Psoas muscle (tissue), 8 donors: ENCODE measurements around the gene TMEM250. TPM values are rescaled to one million over a fixed set of nuclear protein-coding genes. Genes with fewer than 3 reads are reported as not detected.
A peak's percentile ranks its signal among the peaks of the same experiment; 100 is the strongest.

Experiments used
- ATAC-seq, 4 donors: fragments of 200-7000 bp; cut with Tn5 transposase; one replicate each; pipeline ENCODE4 v1.9.1; 2020; ENCODE audit warnings: moderate library complexity in 3 of 4, mild to moderate bottlenecking in 2 of 4
- DNase-seq, 2 donors: peaks; one replicate each; pipeline ENCODE4 v3.0.0-alpha.2; 2020
- H3K27ac ChIP-seq: fragments of 200-600 bp; one replicate; pipeline ENCODE4 v1.8.0; 2022
- H3K27me3 ChIP-seq, 3 donors: fragments of 200-600 bp in 1 of 3; one replicate each; pipeline versions ENCODE4 v1.6.1 to v1.8.0; 2013 to 2022; ENCODE audit warnings: low read length in 2 of 3, mild to moderate bottlenecking in 2 of 3, moderate library complexity in 1 of 3; ENCODE audit not compliant: insufficient read depth in 3 of 3
- H3K36me3 ChIP-seq, 2 donors: fragments of 200-600 bp in 1 of 2; one replicate each; pipeline versions ENCODE4 v1.6.1 to v1.8.0; 2013 to 2022; ENCODE audit warnings: low read depth in 1 of 2, mild to moderate bottlenecking in 1 of 2, moderate library complexity in 1 of 2; ENCODE audit not compliant: insufficient read depth in 1 of 2
- H3K4me1 ChIP-seq: fragments of 200-600 bp; one replicate; pipeline ENCODE4 v1.8.0; 2022
- H3K4me3 ChIP-seq: fragments of 200-600 bp; one replicate; pipeline ENCODE4 v1.8.0; 2022; ENCODE audit warnings: mild to moderate bottlenecking
- H3K9me3 ChIP-seq: fragments of 200-600 bp; one replicate; pipeline ENCODE4 v1.8.0; 2022
- WGBS, 3 donors: extraction: QIAGEN DNeasy Blood & Tissue Kit; methylation state at CpG; one replicate each; pipeline versions ENCODE4 v1.1.6 to v1.1.7; 2013; 5-methylcytosine and 5-hydroxymethylcytosine counted together
- intact Hi-C, 2 donors: fragments of 100-400 bp; cut with DNase I; formaldehyde crosslinking; loops; one replicate each; pipeline versions ENCODE4 v1.11.0 to v1.14.2; 2022
- polyA plus RNA-seq, 3 donors: library from polyadenylated mRNA; stranded (reverse); fragments of 200-250 nt; gene quantifications; one replicate each; pipeline ENCODE4 v1.2.3, GENCODE V29; 2013
- total RNA-seq, 4 donors: library from RNA; stranded (reverse); fragmentation: NEBNext Ultra II Directional in 2 of 4; extraction: Animal tissue kit (Norgen Biotek cat#: 25700) in 2 of 4; gene quantifications; one replicate each; pipeline versions ENCODE4 v1.2.1 to v1.2.4, GENCODE V29; 2021 to 2023
- TF ChIP-seq, protein P1 (sequence below): fragments of 200-600 bp; IDR thresholded peaks from one replicate; pipeline ENCODE4 v1.8.0; 2022; ENCODE audit warnings: antibody characterized with exemption
- donor health status: healthy with polysubstance abuse.
- donor health status: DM: no; HTN: no; CAD: no; lungs with moderate emphysema.
- donor health status: Bipolar disorder and iron deficiency.
- donor health status: healthy.
- donor health status: DM: yes; HTN: yes; CAD: no.
- donor health status: DM: no; HTN: no; CAD: no.
- donor health status: DM: no; HTN: no; CAD: no.
- donor health status: DM: yes; HTN: yes; CAD: no.

Gene TMEM250
- total and polyA plus RNA-seq, 7 donors: 17.3 to 49.5 (median 27.8) TPM

DNA sequence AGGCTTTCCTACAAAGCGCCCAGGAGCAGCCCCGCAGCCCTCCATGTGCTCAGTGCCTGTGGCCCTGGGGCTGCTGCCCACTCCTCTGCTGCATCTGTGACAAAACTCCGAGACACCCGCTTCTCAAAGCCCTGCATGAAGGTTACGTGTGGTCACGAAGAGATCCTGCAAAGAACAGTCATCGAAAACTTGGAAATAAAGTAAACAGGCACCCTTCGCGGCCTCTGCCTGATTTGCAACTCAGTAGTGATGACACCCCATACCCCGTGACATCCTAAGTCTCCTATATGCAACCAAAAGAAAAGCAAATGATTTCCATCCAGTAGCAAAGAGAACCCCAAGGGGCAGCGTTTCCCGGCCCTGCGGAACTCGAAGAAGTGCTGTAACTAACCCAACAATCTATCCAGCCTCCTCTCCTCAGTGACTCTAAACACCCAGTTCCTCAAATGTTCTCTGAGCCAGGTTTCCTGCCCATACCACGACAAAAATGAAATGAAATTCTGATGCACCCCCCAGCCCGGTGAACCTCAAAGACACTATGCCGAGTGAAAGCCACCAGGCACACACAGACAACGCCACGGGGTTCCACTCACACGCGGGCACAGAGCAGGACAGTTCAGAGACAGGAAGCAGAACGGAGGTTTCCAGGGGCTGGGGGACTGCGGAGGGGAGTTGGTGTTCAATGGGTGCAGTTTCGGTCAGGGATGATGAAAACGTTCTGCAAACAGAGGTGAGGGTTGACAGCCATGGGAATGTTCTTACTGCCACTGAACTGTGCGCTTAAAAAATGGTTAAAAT, 42.6 kb downstream of the TMEM250 start:
- intact Hi-C loops: loop anchor here in 1 of 2 donors (5.0 kb wide), 1 partner anchor 34 kb away; no protein-coding TSS in a partner anchor
- peak; percentile 18 to 25 for DNase-seq
- WGBS, 3 donors: 86 to 91% (median 89%) methylated on average over 26 of the region's 26 CpGs
- peaks cover 31% of the 10 kb centered on the region for H3K4me1 ChIP-seq
- no peak for ATAC-seq
- peaks cover 0 to 16% of the 10 kb centered on the region in 2 donors for H3K36me3 ChIP-seq
- H3K27ac ChIP-seq: no peak overlapping the region
- H3K4me3 ChIP-seq: no peak overlapping the region
- no peaks in the 10 kb centered on the region for H3K27me3 ChIP-seq
- TF ChIP-seq, protein P1, sequence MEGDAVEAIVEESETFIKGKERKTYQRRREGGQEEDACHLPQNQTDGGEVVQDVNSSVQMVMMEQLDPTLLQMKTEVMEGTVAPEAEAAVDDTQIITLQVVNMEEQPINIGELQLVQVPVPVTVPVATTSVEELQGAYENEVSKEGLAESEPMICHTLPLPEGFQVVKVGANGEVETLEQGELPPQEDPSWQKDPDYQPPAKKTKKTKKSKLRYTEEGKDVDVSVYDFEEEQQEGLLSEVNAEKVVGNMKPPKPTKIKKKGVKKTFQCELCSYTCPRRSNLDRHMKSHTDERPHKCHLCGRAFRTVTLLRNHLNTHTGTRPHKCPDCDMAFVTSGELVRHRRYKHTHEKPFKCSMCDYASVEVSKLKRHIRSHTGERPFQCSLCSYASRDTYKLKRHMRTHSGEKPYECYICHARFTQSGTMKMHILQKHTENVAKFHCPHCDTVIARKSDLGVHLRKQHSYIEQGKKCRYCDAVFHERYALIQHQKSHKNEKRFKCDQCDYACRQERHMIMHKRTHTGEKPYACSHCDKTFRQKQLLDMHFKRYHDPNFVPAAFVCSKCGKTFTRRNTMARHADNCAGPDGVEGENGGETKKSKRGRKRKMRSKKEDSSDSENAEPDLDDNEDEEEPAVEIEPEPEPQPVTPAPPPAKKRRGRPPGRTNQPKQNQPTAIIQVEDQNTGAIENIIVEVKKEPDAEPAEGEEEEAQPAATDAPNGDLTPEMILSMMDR: no peak
- H3K9me3 ChIP-seq: no peaks in the 10 kb centered on the region

DNA sequence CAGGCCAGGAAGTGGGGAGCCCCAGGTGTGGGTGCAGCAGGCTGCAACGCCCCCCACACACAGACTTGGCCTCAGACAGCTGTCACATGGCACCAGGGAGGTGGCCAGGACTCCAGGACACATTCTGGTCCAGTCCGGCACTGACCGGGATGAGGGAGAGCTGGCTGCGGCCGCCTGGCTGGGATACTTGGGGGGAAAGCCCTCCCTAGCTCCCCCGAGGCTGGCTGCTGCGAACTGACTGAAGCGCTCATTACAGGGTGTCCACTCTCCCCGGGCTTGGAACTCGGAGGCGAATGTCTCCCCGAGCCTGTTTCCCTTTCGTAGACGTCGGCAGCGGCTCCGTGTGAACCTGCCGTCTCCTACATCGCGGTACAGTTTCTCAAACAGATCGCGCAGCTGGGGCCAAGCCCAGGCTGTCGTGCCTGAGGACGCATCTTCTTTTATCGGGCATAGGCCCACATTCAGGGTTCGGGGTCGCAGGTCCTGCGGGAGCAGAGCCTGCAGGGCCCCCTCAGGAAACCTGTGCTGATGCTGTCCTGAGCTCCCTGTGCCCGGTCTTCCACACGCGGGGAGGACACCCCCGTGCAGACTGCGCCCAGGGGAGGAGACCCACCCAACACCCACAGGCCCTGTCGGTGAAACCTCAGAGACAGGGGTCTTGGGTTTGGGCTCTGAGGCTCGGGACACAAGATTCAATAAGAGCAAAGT, 43.4 kb downstream of the TMEM250 start:
- Histone ChIP-seq H3K4me3 (no peak overlapping the region), H3K36me3 (peaks cover 0 to 16% of the 10 kb centered on the region in 2 donors), H3K4me1 (peaks cover 24% of the 10 kb centered on the region), H3K27me3 (no peaks in the 10 kb centered on the region), H3K27ac (no peak overlapping the region), H3K9me3 (no peaks in the 10 kb centered on the region)
- TF ChIP-seq, protein P1: no peak
- 84 to 89% (median 86%) methylated on average over 35 of the region's 35 CpGs for WGBS, 3 donors
- intact Hi-C loops: loop anchor here in 1 of 2 donors (5.0 kb wide), 1 partner anchor 33 kb away; no protein-coding TSS in a partner anchor
- ATAC-seq: no peak
- peak; percentile 11 to 40 for DNase-seq

DNA sequence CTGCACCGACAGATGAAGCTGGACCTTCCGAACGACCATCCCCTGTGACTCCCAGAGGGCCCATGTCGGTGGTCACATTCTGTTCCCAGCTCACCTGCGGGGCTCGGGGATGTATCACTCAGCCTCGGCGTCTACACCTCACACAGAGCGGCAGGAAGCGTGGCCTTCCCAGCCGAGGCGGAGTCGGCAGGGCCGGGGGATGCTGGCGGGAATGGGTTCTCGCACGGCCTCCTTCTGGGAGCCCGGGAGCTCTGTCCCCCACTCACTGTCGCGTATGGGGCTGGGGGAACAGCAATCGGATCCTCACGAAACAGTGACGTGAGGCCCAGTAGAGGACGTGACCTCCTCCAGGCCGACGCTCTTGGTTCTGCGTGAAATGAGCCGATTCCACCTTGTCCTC, 44.0 kb downstream of the TMEM250 start:
- TF ChIP-seq, protein P1: no peak
- Histone ChIP-seq H3K4me1 (peaks cover 19% of the 10 kb centered on the region), H3K27me3 (no peaks in the 10 kb centered on the region), H3K9me3 (no peaks in the 10 kb centered on the region), H3K4me3 (no peak overlapping the region), H3K27ac (no peak overlapping the region), H3K36me3 (peaks cover 0 to 16% of the 10 kb centered on the region in 2 donors)
- intact Hi-C loops: loop anchor here in 1 of 2 donors (5.0 kb wide), 1 partner anchor 32 kb away; no protein-coding TSS in a partner anchor
- WGBS, 3 donors: 87 to 90% (median 89%) methylated on average over 28 of the region's 28 CpGs
- ATAC-seq (no peak), DNase-seq (peak; percentile 8 to 38)

Other genes starting within 250 kb of the TMEM250 start
- gene CAMSAP1, start 211.3 kb downstream of the TMEM250 start, total RNA-seq: 10 to 100 TPM; 38.0 to 48.5 (median 43.4) TPM
- 10 to 100 TPM; 21.3 to 51.5 (median 24.1) TPM for gene CAMSAP1, start 211.3 kb downstream of the TMEM250 start, polyA plus RNA-seq
- gene UBAC1, start 157.5 kb downstream of the TMEM250 start, total RNA-seq: 100 to 1,000 TPM; 140 to 233 (median 174) TPM
- 100 to 1,000 TPM in 2 of 3 donors, 10 to 100 TPM in 1; 71.1 to 261 (median 154) TPM for gene UBAC1, start 157.5 kb downstream of the TMEM250 start, polyA plus RNA-seq
- gene NACC2, start 23.6 kb downstream of the TMEM250 start, total RNA-seq: 10 to 100 TPM; 18.4 to 33.5 (median 28.0) TPM
- gene NACC2, start 23.6 kb downstream of the TMEM250 start, polyA plus RNA-seq: 10 to 100 TPM in 2 of 3 donors, 1 to 10 TPM in 1; 8.5 to 14.0 (median 10.4) TPM
- not detected for gene LHX3, start 86.3 kb upstream of the TMEM250 start, total RNA-seq
- gene LHX3, start 86.3 kb upstream of the TMEM250 start, polyA plus RNA-seq: not detected
- gene QSOX2, start 126.9 kb upstream of the TMEM250 start, total RNA-seq: 1 to 10 TPM; 3.8 to 6.7 (median 5.4) TPM
- 1 to 10 TPM; 3.6 to 7.5 (median 5.6) TPM for gene QSOX2, start 126.9 kb upstream of the TMEM250 start, polyA plus RNA-seq
- not detected for gene CCDC187, start 185.2 kb upstream of the TMEM250 start, total RNA-seq
- not detected for gene CCDC187, start 185.2 kb upstream of the TMEM250 start, polyA plus RNA-seq
- 1 to 10 TPM; 1.3 to 2.3 (median 1.7) TPM for gene GPSM1, start 208.7 kb upstream of the TMEM250 start, total RNA-seq
- under 1 TPM; 0.34 to 0.96 (median 0.52) TPM for gene GPSM1, start 208.7 kb upstream of the TMEM250 start, polyA plus RNA-seq
- 10 to 100 TPM in 3 of 4 donors, 1 to 10 TPM in 1; 8.2 to 29.6 (median 21.1) TPM for gene DNLZ, start 244.9 kb upstream of the TMEM250 start, total RNA-seq
- 10 to 100 TPM; 18.5 to 40.7 (median 18.7) TPM for gene DNLZ, start 244.9 kb upstream of the TMEM250 start, polyA plus RNA-seq